Upper lobe of left lung (tissue), 6 donors: ENCODE results near the gene BICRA. TPM values are rescaled to one million over a fixed set of nuclear protein-coding genes. Genes with fewer than 3 reads are reported as not detected.

Experiments
- small RNA-seq, 4 donors: library from RNA; depleted of rRNA; stranded (forward); fragments of <200 nt; gene quantifications; one replicate each; pipeline ENCODE3, GENCODE V24; 2016
- total RNA-seq, 6 donors: library from RNA; depleted of rRNA in 4 of 6; stranded (reverse); fragments of >200 nt in 4 of 6; gene quantifications; one replicate each; pipeline versions ENCODE4 v1.1.0 to v1.2.1, GENCODE V29; 2016 to 2021
- donor health status: DM: no; HTN: no; CAD: no; lungs with moderate emphysema.
- donor health status: DM: no; HTN: yes; CAD: no; lungs with severe emphysema.

BICRA gene
- total RNA-seq, 6 donors from 2014 or later, result 5.0 to 66.1 (median 15.2) TPM

Small RNA genes within 50 kb of the gene (small RNA-seq; reads per million reads assigned to genes)
- 0 reads per million in 4 donors for gene RN7SL322P

Other genes starting within 250 kb of the BICRA start
- 1 to 10 TPM in 5 of 6 donors, not detected in 1; 1.7 to 7.1 (median 3.8) TPM for gene MEIS3, start 189.6 kb upstream of the BICRA start, total RNA-seq
- gene SLC8A2, start 137.2 kb upstream of the BICRA start, total RNA-seq, result under 1 TPM in 3 of 6 donors, not detected in 3; 0.11 to 0.64 (median 0.15) TPM
- gene KPTN, start 124.9 kb upstream of the BICRA start, total RNA-seq, result 10 to 100 TPM in 2 of 6 donors, 1 to 10 TPM in 4; 3.5 to 15.8 (median 7.4) TPM
- gene NAPA, start 94.1 kb upstream of the BICRA start, total RNA-seq, result 100 to 1,000 TPM; 107 to 183 (median 152) TPM
- gene ZNF541, start 36.0 kb upstream of the BICRA start, total RNA-seq, result 1 to 10 TPM in 1 of 6 donors, under 1 TPM in 5; 0.20 to 2.1 (median 0.42) TPM
- 100 to 1,000 TPM in 4 of 6 donors, 10 to 100 TPM in 2; 80.7 to 426 (median 181) TPM for gene EHD2, start 104.3 kb downstream of the BICRA start, total RNA-seq
- 100 to 1,000 TPM; 261 to 432 (median 282) TPM for gene NOP53, start 136.4 kb downstream of the BICRA start, total RNA-seq
- 100 to 1,000 TPM; 194 to 455 (median 325) TPM for gene SELENOW, start 169.6 kb downstream of the BICRA start, total RNA-seq
- not detected for gene TPRX1, start 195.4 kb downstream of the BICRA start, total RNA-seq
- not detected for gene CRX, start 212.8 kb downstream of the BICRA start, total RNA-seq